ENCODE data around the gene KCNJ10.

KCNJ10 gene

GRCh38 chr1:159981351-159982055 is 88.5 kb downstream of the KCNJ10 start:
- no peak overlapping the region for H3K27ac ChIP-seq
- TF ChIP-seq CTCF (IDR thresholded peaks at IDR 0.05) (no peak), ZFX (IDR thresholded peaks at IDR 0.05; ENCODE audit: borderline replicate concordance) (no peak)

GRCh38 chr1:159980786-159981185 is 89.2 kb downstream of the KCNJ10 start:
- TF ChIP-seq ZFX (IDR thresholded peaks at IDR 0.05; ENCODE audit: borderline replicate concordance), result no peak
- TF ChIP-seq CTCF (IDR thresholded peaks at IDR 0.05), result no peak
- no peak overlapping the region for H3K27ac ChIP-seq

- TF ChIP-seq ZFX (IDR thresholded peaks at IDR 0.05; ENCODE audit: borderline replicate concordance) (no peak), CTCF (IDR thresholded peaks at IDR 0.05) (no peak)
- H3K27ac ChIP-seq, result no peak overlapping the region
These were observed 89.9 kb downstream of the KCNJ10 start for GRCh38 chr1:159980076-159980475.

GRCh38 chr1:159979257-159979656 is 90.7 kb downstream of the KCNJ10 start:
- H3K27ac ChIP-seq, result no peak overlapping the region
- TF ChIP-seq CTCF (IDR thresholded peaks at IDR 0.05), result no peak
- no peak for TF ChIP-seq ZFX (IDR thresholded peaks at IDR 0.05; ENCODE audit: borderline replicate concordance)

GRCh38 chr1:159978107-159978398 is 91.9 kb downstream of the KCNJ10 start:
- TF ChIP-seq ZFX (IDR thresholded peaks at IDR 0.05; ENCODE audit: borderline replicate concordance), result no peak
- no peak overlapping the region for H3K27ac ChIP-seq

- TF ChIP-seq ZFX (IDR thresholded peaks at IDR 0.05; ENCODE audit: borderline replicate concordance), result no peak
- TF ChIP-seq CTCF (IDR thresholded peaks at IDR 0.05), result no peak
- H3K27ac ChIP-seq, result no peak overlapping the region
These were observed 92.4 kb downstream of the KCNJ10 start for GRCh38 chr1:159977364-159978106.

GRCh38 chr1:159974350-159974965 is 95.5 kb downstream of the KCNJ10 start:
- no peak for TF ChIP-seq CTCF (IDR thresholded peaks at IDR 0.05)
- no peak overlapping the region for H3K27ac ChIP-seq

All from 22Rv1 (cell line).